GM10248 (cell line): ENCODE data around the gene GCN1.

Experiments
- CTCF ChIA-PET: fragments of 300-600 bp; sonication (Branson Sonifier 250); formaldehyde crosslinking; extraction: SDS; loops from one replicate; lab custom pipeline; 2021; ENCODE audit warnings: antibody characterized with exemption; lab: Yijun Ruan, JAX
- POLR2A ChIA-PET: fragments of 350-650 bp; sonication (Branson Sonifier 250); formaldehyde crosslinking; extraction: SDS; loops from one replicate; lab custom pipeline; 2020; ENCODE audit warnings: antibody characterized with exemption; lab: Yijun Ruan, JAX
- DNase-seq: peaks from one replicate; pipeline ENCODE4 v3.0.0; 2012; ENCODE audit errors: extremely low spot score
- CTCF ChIP-seq: IDR thresholded peaks from 2 replicates; pipeline ENCODE4 v1.5.1; 2012; ENCODE audit warnings: mild to moderate bottlenecking, low read depth; ENCODE audit errors: extremely low read depth, missing control alignments, control extremely low read depth

GCN1 gene

GRCh38 chr12:120131116-120131515 is 63.4 kb downstream of the GCN1 start:
- no peak for TF ChIP-seq CTCF
- ChIA-PET POLR2A (no interaction called here), CTCF (interaction anchor here (1.1 to 2.8 kb wide), 3 partner anchors 8 to 36 kb away, joined by 3 to 14 read pairs (median 11); no protein-coding TSS in a partner anchor)
- DNase-seq: no peak

- DNase-seq: no peak
- ChIA-PET POLR2A (no interaction called here), CTCF (interaction anchor here (1.6 kb wide), 1 partner anchor 11 kb away, joined by 4 read pairs; no protein-coding TSS in a partner anchor)
- TF ChIP-seq CTCF: no peak
Observed at GRCh38 chr12:120130011-120130410, 64.5 kb downstream of the GCN1 start.

- ChIA-PET CTCF (interaction anchor here (1.2 to 1.5 kb wide), 3 partner anchors 9 to 101 kb away, joined by 3 to 4 read pairs (median 3); partner anchors contain the start of gene RAB35), POLR2A (interaction anchor here (1.5 kb wide), 1 partner anchor 165 kb away, joined by 3 read pairs; the partner anchor contains the start of gene RNU4-2)
- no peak for TF ChIP-seq CTCF
- DNase-seq: no peak
Observed at GRCh38 chr12:120126635-120127005, 67.9 kb downstream of the GCN1 start.

GRCh38 chr12:120125792-120126634 is 68.5 kb downstream of the GCN1 start:
- no peak for TF ChIP-seq CTCF
- POLR2A ChIA-PET: interaction anchor here (0.6 to 1.5 kb wide), 3 partner anchors 75 to 366 kb away, joined by 3 to 8 read pairs (median 3); partner anchors contain the start of genes RNU4-2 and RPLP0
- CTCF ChIA-PET: interaction anchor here (1.0 to 1.5 kb wide), 5 partner anchors 9 to 102 kb away, joined by 3 to 5 read pairs (median 3); partner anchors contain the start of gene RAB35
- DNase-seq: no peak

GRCh38 chr12:120125029-120125428 is 69.5 kb downstream of the GCN1 start:
- ChIA-PET POLR2A (no interaction called here), CTCF (interaction anchor here (1.0 to 1.5 kb wide), 2 partner anchors 38 to 62 kb away, joined by 3 to 5 read pairs; no protein-coding TSS in a partner anchor)
- no peak for TF ChIP-seq CTCF

GRCh38 chr12:120121766-120122293 is 72.7 kb downstream of the GCN1 start:
- no peak for TF ChIP-seq CTCF
- ChIA-PET CTCF (interaction anchor here (0.9 to 2.8 kb wide), 9 partner anchors 10 to 79 kb away, joined by 3 to 14 read pairs (median 5); partner anchors contain the start of gene RPLP0), POLR2A (interaction anchor here (0.7 to 7.4 kb wide), 3 partner anchors 9 to 77 kb away, joined by 3 to 97 read pairs (median 11); partner anchors contain the start of gene RPLP0)
- DNase-seq: peak; percentile 57

More at GRCh38 chr12:120125029-120125428, 69.5 kb downstream of the GCN1 start:
- no peak for DNase-seq
